Measurements from ENCODE around the gene STIM1.

Gene STIM1

DNA sequence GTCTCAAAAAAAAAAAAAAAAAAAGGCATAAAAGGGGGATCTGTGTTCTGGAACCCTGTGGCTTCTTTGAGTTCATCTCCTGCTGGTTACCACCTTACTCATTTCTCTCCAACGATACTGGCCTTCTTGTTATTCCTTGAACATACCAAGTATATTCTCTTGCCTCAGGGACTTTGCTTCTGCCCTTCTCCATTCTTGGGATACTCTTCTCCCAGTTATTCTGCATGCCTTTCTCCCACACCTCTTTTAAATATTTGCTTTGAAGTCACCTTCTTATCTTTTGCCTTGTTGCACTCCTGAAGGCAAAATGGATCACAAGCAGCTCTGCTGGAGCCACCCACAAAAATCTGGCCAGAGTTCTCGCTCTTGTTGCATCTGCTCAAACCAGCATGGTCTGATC is 163.2 kb downstream of the STIM1 start:
- H3K4me3 ChIP-seq (ENCODE audit: low read depth, low read length): no peak overlapping the region
- DNase-seq (ENCODE audit: low read depth): no peak
- TF ChIP-seq, protein P1, sequence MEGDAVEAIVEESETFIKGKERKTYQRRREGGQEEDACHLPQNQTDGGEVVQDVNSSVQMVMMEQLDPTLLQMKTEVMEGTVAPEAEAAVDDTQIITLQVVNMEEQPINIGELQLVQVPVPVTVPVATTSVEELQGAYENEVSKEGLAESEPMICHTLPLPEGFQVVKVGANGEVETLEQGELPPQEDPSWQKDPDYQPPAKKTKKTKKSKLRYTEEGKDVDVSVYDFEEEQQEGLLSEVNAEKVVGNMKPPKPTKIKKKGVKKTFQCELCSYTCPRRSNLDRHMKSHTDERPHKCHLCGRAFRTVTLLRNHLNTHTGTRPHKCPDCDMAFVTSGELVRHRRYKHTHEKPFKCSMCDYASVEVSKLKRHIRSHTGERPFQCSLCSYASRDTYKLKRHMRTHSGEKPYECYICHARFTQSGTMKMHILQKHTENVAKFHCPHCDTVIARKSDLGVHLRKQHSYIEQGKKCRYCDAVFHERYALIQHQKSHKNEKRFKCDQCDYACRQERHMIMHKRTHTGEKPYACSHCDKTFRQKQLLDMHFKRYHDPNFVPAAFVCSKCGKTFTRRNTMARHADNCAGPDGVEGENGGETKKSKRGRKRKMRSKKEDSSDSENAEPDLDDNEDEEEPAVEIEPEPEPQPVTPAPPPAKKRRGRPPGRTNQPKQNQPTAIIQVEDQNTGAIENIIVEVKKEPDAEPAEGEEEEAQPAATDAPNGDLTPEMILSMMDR (conservative IDR thresholded peaks at IDR 0.05; ENCODE audit: low read depth, low read length): no peak

DNA sequence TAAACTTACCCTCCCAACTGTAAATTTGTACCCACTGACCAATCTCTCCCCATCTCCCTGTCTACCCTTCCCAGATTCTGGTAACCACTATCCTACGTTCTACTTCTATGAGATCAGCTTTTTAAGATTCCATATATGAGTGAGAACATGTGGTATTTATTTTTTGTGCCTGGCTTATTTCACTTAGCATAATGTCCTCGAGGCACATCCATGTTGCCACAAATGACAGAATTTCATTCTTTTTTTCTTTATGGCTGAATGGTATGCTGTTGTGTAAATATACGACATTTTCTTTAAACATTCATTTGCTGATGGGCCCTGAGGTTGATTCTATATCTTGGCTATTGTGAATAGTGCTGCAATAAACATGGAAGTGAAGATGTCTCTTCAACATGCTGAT is 164.4 kb downstream of the STIM1 start:
- no peak for DNase-seq (ENCODE audit: low read depth)
- no peak overlapping the region for H3K4me3 ChIP-seq (ENCODE audit: low read depth, low read length)
- TF ChIP-seq, protein P1 (conservative IDR thresholded peaks at IDR 0.05; ENCODE audit: low read depth, low read length): no peak

DNA sequence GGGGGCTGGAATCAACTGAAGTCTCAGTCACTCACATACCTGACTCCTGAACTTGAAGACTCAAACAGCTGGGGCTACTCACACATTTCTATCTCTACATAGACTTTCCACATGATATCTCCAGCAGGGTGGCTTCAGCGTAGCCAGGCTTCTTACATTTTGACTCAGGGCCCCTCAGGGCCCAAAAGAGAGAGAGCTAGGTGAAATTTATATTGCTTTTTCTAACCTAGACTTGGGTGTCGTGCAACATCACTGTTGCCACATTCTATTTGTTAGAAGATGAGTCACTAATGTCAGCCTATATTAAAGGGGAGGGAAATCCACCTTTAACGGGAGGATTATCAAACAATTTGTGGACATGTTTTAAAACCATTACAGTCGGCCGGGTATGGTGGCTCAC is 167.2 kb downstream of the STIM1 start:
- TF ChIP-seq, protein P1 (conservative IDR thresholded peaks at IDR 0.05; ENCODE audit: low read depth, low read length): no peak
- no peak overlapping the region for H3K4me3 ChIP-seq (ENCODE audit: low read depth, low read length)
- DNase-seq (ENCODE audit: low read depth): no peak

DNA sequence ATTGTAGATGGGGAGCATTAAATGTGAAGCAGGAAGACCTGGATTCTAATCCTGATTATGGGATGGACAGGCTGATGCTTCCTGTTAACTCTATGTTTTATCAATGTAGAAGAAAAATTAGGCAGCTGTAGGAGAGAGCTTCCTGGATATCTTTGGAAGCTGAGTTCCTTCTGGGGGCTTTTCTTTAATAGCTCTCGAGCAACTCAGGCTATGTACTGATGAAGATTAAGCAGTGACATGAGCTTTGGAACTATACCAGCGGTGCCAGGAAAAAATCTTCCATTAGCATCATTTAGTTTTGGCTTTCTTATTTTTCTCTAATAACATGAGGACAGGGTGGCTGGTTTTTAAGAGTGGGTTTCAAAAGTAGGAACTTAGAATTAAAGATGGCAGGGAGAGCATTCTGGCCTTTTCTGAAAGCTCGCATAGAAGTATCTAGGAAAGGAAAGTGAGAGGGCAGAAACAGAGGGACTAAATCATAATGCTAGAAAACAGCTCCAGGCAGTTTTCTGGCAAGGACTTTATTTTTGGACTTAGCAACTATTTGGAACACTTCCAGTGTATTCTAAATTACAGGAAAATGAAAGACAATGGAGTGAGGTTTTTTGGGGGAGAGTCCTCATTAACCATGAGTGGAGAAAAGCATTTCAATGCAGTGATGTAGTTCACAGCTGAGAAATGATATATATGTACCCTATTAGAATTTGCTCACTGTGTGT is 169.9 kb downstream of the STIM1 start:
- DNase-seq (ENCODE audit: low read depth): peak; percentile 51
- no peak overlapping the region for H3K4me3 ChIP-seq (ENCODE audit: low read depth, low read length)
- TF ChIP-seq, protein P1 (conservative IDR thresholded peaks at IDR 0.05; ENCODE audit: low read depth, low read length): no peak

DNA sequence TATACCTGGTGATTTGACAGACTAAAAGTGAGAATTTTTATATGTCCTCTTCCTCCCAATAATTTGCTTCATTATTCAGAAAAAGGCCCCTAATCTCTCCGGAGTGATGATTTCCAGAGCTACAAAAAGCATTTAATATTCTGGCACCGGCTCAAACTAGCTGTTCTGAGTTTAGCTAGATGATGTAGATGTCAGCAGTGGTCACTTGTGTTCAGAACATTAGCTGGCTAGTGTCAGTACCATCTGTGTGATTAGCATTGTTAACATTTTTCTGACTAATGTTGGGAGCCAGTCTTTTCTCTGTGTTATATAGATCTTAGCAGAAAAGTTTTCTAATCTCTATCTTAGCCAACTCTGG is 170.5 kb downstream of the STIM1 start:
- H3K4me3 ChIP-seq (ENCODE audit: low read depth, low read length): no peak overlapping the region
- peak; percentile 63 for DNase-seq (ENCODE audit: low read depth)
- TF ChIP-seq, protein P1 (conservative IDR thresholded peaks at IDR 0.05; ENCODE audit: low read depth, low read length): no peak

DNA sequence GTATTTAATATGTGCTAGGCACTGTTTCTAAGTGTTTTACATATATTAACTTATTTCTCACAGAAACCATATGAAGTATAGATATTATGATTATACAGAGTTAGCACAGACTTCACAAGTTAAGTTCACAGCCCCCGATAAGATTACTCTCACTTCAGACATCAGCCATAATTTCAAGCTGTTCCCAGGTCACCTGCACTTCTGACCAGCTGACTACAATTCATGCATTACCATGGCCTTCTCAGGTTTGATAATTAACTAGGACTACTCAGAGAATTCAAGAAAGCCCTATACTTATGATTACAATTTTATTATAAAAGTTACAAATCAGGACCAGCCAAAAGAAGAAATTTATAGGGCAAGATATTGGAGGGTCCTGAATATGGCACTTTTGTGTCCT is 170.9 kb downstream of the STIM1 start:
- no peak overlapping the region for H3K4me3 ChIP-seq (ENCODE audit: low read depth, low read length)
- TF ChIP-seq, protein P1 (conservative IDR thresholded peaks at IDR 0.05; ENCODE audit: low read depth, low read length): no peak
- DNase-seq (ENCODE audit: low read depth): no peak

DNA sequence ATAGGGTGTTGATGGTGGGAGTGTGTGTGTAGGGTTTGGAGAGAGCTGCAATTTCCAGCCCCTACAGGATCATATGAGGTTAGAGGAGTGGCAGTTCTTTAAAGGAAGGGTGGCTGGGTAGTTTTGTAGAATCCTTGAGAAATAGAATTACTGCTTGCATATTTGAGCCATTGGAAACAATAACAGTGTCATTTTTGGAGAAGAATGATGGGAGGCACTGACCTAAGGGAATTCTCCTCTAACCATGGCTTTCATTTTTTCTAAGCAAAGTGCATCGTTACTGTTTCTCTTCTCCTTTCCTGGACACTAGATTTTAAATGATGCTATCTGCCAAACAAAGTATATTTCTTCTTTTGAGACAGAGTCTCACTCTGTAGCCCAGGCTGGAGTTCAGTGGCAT is 172.3 kb downstream of the STIM1 start:
- no peak for DNase-seq (ENCODE audit: low read depth)
- TF ChIP-seq, protein P1 (conservative IDR thresholded peaks at IDR 0.05; ENCODE audit: low read depth, low read length): no peak
- H3K4me3 ChIP-seq (ENCODE audit: low read depth, low read length): no peak overlapping the region
